Daoy (cell line): ENCODE measurements around the gene RANBP1. TPM values are rescaled to one million over a fixed set of nuclear protein-coding genes. Genes with fewer than 3 reads are reported as not detected.

ENCODE experiments used
- DNase-seq: peaks from one replicate; pipeline ENCODE4 v3.0.0-alpha.2; 2015; ENCODE audit warnings: low read depth
- total RNA-seq: library from RNA; depleted of rRNA; stranded (reverse); fragments of >200 nt; shearing (Covaris generic); gene quantifications from 2 replicates; pipeline ENCODE4 v1.2.3, GENCODE V29; 2014

Gene RANBP1
- total RNA-seq, 1 experiment from 2014 or later: 1,098 TPM

DNA sequence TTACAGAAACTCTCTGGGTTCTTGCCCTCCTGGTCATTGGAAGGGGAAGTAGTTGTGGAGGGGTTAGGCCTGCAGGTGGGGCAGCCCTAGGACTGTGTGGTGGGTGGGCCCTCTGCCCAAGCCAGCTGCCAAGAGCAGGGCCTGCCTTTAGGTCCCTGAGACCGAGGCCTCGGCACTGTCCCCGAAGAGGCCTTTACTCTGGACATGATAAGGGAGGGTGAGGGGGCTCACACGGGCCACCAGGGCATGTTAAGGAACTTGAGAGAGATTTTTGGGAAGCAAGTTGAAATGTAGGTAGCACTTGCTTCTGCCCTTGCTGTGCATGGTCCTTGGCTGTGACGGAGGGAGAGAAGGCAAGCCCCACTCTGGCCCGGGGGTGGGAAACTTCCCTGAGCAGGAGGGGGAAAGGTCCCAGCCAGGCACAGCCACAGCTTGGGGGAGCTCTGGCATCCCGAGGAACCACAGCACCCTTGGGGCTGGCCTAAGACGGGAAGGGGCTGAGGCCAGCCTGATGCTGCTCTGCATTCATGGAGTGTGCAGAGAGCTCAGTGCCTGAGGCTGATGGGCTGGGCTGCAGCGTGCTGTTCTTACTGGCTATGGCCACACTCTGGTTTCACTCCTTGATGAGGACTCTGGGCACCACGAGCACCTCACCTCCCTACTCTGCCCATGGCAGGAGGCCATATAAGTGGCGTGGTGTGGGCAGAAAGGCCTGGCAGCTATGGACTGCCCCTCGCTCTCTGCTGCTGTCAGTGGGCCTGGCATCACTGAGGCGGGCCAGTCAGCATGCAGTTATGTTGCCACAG is 7.8 kb upstream of the RANBP1 start:
- DNase-seq: no peak

GRCh38 chr22:20108757-20109230 is 7.1 kb upstream of the RANBP1 start:
- no peak for DNase-seq

DNA sequence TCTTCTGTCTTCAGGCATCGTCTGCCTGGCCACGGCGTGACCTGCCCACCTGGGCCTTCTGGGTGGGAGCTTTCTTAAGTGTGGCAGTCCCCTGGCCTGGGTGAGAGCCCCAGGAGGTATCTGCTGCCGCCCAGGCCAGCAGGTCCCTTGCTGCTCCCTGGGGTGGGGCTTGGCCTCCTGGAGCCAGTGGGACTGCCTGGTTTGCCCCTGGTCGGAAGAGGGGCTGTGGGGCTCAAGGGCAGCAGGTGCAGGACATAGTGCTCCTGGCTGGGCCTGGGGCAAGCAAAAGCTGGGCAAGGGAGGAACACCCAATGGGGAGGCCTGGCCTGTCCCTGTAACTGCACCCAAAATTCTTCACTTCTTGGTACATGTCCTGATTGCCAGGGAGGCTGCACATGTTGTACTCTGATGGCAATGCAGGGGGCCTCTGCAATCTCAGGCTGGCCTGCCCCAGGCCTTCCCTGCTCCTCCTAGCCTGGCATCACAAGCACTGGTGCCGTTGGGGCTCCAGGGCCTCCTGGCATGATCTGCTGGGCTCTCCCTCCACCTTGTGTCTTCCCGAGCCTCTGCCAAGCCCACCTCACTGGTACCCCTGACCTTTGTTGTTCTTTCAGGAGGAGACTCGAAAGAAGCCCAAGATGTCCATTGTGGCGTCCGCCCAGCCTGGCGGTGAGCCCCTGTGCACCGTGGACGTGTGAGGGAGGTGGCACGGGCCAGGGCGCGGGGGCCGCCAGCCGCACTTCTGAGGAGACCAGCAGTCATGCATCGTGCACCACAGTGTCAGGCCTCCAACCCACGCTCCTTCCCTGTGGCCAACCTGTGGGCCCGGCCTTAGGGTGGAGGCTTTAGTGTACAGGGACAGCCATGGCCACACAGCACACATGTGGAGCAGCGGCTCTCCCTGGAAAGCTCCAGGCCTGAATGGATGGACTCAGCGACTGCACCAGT is 6.2 kb upstream of the RANBP1 start:
- DNase-seq: no peak

GRCh38 chr22:20110359-20110985 is 5.4 kb upstream of the RANBP1 start:
- no peak for DNase-seq

DNA sequence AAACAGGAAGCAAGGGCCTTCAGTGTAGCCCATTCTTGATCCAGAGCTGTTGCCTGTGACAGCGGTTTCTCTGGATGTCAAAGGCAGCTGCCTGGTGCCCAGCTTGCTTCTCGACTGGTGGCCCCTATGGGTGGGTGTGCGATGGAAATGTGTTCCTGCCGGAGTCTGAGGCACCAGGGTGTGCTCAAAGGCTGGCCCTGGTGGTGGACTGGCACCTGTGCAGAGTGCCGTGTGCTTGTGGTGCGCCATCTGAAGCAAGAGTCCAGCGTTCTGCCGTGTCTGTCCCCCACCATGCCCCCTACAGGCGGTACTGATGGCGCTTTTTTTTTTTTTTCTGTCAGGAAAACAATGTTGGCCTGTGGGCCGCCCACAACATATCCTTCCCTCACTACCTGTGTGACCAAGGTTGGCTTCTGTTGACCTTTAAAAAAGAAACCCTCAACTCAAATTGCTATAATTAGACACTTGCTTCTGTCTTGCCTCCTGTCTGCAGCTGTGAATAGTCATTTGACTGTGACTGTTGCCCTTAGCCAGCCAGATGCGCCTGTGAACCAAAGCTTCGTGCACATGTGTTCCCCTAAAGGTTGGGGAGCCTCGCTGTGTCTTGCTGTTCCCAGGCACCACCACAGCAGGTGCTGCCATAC is 4.7 kb upstream of the RANBP1 start:
- peak; percentile 55 for DNase-seq

DNA sequence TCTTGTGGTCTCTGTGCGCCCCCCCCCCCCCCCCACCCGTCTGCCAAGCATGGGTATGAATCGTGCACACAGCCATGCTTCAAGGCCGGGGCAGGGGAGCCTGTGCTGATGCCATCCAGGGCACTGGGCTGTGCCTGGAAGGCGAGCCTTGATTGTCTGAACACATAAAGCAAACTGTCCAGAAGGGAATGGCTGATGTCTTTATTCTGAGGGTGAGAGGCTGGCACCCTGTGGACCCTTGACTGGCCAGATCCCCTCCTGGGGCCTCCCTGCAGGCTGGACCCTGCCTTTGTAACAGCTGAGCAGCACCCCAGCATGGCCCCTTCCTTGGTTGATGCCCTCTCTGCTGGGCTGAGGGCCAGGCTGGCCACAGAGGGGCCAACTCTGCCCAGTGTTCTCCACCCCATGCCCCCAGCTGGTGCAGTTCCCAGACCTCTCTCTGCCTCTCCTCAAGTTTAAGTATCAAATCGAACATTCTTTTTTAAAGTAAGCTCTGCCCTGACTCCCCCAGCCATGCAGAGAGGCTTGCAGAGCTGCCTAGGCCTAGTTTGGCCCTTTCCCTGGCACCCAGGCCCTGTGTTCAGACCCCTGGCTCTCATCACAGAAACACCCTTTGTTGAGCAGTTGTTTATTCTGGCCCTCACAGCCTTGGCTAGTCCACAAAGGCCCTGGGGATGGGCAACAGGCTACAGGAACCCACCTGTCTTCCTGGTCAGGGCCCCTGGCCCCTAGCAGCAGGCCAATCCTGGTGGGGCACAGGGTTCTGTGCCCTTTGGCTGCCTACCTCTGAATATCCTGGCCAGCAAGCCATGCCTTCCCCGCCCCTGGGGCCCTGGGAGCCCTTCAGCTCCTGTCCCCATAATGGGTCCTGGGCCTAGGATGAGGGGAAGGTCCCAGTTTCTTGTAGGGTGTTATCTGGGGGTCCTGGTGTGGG is 3.9 kb upstream of the RANBP1 start:
- DNase-seq: no peak

- DNase-seq: no peak
These were observed 3.0 kb upstream of the RANBP1 start for GRCh38 chr22:20112623-20113511.

GRCh38 chr22:20113551-20114310 is 2.2 kb upstream of the RANBP1 start:
- no peak for DNase-seq

DNA sequence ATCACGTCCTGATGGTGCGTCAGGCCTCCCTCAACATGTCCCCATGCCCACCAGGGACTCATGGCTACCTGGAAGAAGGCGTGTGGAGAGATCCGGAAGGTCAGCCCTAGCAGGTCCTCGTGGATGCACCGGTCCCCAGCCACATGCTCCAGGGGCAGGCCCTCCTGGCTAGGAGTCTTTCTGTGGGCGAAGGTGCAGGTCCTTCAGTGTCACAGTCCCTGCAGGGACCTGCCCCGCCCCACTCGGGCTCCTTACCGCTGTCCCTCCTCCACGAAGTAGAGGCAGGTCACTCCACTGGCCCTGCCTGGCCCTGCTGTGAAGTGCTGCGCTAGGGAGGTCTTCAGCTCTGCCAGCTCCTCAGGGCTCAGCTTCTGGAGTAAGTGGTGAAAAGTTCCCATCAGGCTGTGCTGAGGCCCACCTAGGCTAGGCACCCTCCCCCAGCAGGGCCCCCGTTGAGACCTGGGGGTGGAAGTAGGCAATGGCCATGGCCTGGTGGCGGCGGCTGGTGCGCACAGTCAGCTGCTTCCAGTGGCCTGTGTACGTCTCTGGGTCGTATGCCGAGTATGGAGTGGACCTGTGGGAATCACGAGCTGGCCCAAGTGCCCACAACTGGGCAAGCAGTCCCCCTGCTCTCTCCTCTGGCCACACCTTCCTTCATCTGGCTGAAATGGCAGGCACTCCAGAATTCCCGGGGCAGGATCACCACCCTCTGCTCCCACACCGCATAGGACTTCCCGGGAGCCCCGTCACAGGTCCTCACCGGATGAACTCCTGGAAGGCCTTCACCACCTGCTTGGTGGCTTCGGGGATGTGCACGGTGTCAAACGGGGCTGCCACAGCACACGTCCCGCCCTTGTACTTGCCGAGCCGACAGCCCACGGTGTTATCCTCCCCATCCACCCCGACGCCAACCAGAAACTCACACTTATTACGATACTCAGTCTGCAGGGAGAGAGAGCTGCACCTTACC is 1.1 kb upstream of the RANBP1 start:
- DNase-seq: no peak

GRCh38 chr22:20116376-20116950 is 559 bp downstream of the RANBP1 start:
- no peak for DNase-seq

DNA sequence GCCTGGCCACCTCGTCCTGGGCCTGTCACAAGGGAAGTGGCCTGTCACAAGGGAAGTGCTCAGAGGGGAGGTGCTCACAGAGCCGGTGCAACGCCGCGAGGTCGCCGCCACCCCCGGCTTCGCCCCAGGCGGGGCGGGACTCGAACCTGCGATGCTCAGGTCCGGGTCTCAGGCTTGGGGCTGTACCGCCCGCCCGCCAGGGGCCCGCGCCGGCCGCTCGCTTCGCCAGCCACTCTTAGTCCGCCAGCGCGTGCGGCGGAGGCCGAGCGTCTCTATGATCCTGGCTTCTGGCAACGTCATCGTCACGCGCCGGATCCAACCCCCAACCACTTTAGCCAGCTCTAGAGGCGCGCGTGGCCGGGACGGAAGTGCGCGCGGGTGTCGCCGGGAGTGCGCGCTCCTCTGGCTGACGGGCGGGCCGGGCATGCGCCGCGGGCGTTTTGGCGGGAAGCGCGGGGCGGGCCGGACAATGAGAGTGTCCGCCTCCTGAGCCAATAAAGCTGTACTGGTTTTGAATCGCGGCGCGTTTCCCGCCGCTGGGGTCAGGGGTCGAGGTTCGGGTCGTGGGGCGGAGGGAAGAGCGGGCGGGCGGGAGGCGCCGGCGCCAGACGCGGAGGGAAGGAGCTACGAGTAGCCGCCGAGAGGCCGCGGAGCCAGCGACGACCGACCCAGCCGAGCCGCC is 1.2 kb downstream of the RANBP1 start, which contains the start of gene TRMT2A:
TRMT2A (minus strand) TSS at position 276 of the 682 bp plus-strand sequence. CDS start 320 bp downstream, outside the sequence.
- peak; percentile 99 for DNase-seq

- no peak for DNase-seq
These were observed 1.9 kb downstream of the RANBP1 start for GRCh38 chr22:20117633-20118299.

DNA sequence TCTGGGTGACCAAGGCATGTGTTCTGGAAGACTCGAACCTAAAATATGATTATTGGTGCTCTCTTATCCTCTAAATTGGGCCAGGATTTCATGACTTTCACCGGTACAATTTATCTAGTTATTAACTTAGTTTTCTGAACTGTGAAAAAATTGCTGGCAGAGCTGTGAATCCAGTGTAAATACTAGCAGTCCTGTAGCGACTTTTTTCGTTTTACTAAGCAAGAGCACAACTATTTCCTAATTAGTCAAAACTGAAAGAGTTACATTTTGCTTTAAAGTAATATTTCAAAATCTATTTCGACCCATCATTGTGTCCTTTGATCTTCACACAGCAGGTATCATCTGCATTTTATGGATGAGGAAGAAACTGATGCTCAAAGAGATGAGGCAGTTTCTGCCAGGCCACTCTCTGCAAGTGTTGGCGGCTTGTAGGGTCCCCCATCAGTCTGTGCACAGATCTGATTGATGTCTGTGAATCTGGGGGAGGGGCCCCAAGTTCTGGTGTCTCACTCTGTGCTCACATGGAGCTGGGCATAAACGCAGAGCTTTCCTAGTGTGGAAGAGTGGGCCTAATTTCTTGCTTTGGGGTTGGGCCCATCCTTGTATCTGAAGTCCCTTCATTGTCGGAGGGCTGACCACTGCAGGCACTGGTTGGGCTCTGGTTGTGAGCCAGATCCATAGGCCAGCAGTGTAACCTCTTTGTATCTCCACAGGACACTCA is 2.6 kb downstream of the RANBP1 start:
- no peak for DNase-seq

GRCh38 chr22:20121856-20122415 is 6.0 kb downstream of the RANBP1 start:
- no peak for DNase-seq
